H9 (cell line): ENCODE results near the gene IFT80. TPM values are rescaled to one million over a fixed set of nuclear protein-coding genes. Genes with fewer than 3 reads are reported as not detected.
A peak's percentile ranks its signal among the peaks of the same experiment; 100 is the strongest.

Source experiments
- DNase-seq: peaks from one replicate; pipeline ENCODE4 v3.0.0-alpha.2; 2017
- H2AFZ ChIP-seq: one replicate; pipeline ENCODE4 v1.6.1; 2013; ENCODE audit warnings: mild to moderate bottlenecking, low read length, control low read depth, moderate library complexity
- H2AK5ac ChIP-seq: 2 replicates; pipeline ENCODE4 v1.6.1; 2013; ENCODE audit warnings: low read length, control low read depth, mixed read lengths; ENCODE audit not compliant: insufficient read length
- H2BK120ac ChIP-seq: one replicate; pipeline ENCODE4 v1.6.1; 2013; ENCODE audit warnings: low read depth, mild to moderate bottlenecking, low read length, control low read depth, inconsistent platforms; ENCODE audit not compliant: poor library complexity, severe bottlenecking
- H2BK12ac ChIP-seq: 2 replicates; pipeline ENCODE4 v1.6.1; 2013; ENCODE audit warnings: low read length, control low read depth, mixed read lengths, low read depth; ENCODE audit not compliant: insufficient read length
- H2BK15ac ChIP-seq: 2 replicates; pipeline ENCODE4 v1.6.1; 2013; ENCODE audit warnings: low read depth, low read length, control low read depth
- H2BK20ac ChIP-seq: one replicate; pipeline ENCODE4 v1.6.1; 2013; ENCODE audit warnings: low read depth, mild to moderate bottlenecking, low read length, control low read depth, inconsistent platforms; ENCODE audit not compliant: poor library complexity, severe bottlenecking
- H2BK5ac ChIP-seq: 2 replicates; pipeline ENCODE4 v1.6.1; 2013; ENCODE audit warnings: low read length, control low read depth, mixed read lengths; ENCODE audit not compliant: insufficient read length
- H3K14ac ChIP-seq: 2 replicates; pipeline ENCODE4 v1.6.1; 2013; ENCODE audit warnings: low read length, control low read depth; ENCODE audit not compliant: insufficient read depth
- H3K18ac ChIP-seq: 2 replicates; pipeline ENCODE4 v1.6.1; 2013; ENCODE audit warnings: low read depth, mild to moderate bottlenecking, mixed read lengths, low read length, control low read depth; ENCODE audit not compliant: insufficient read length
- H3K23ac ChIP-seq: 2 replicates; pipeline ENCODE4 v1.6.1; 2013; ENCODE audit warnings: low read length, control low read depth, mixed read lengths, low read depth; ENCODE audit not compliant: insufficient read length
- H3K23me2 ChIP-seq: 2 replicates; pipeline ENCODE4 v1.6.1; 2013; ENCODE audit warnings: low read depth, mild to moderate bottlenecking, mixed read lengths, low read length, control low read depth; ENCODE audit not compliant: insufficient read length, poor library complexity, severe bottlenecking
- H3K27ac ChIP-seq: 2 replicates; pipeline ENCODE4 v1.5.1; 2013; ENCODE audit warnings: low read length, control low read depth, mixed read lengths, low read depth; ENCODE audit not compliant: insufficient read length
- H3K27me3 ChIP-seq: 2 replicates; pipeline ENCODE4 v1.6.1; 2013; ENCODE audit warnings: low read length, control low read depth, inconsistent platforms; ENCODE audit not compliant: insufficient read depth
- H3K4ac ChIP-seq: 2 replicates; pipeline ENCODE4 v1.6.1; 2013; ENCODE audit warnings: low read depth, mild to moderate bottlenecking, control low read depth, inconsistent platforms, low read length, moderate library complexity
- H3K4me1 ChIP-seq: 2 replicates; pipeline ENCODE4 v1.6.1; 2013; ENCODE audit warnings: low read length, control low read depth, inconsistent platforms; ENCODE audit not compliant: insufficient read depth
- H3K4me2 ChIP-seq: 2 replicates; pipeline ENCODE4 v1.6.1; 2013; ENCODE audit warnings: low read length, control low read depth, mixed read lengths; ENCODE audit not compliant: insufficient read length, insufficient read depth
- H3K56ac ChIP-seq: 2 replicates; pipeline ENCODE4 v1.6.1; 2013; ENCODE audit warnings: low read depth, mild to moderate bottlenecking, mixed read lengths, low read length, control low read depth; ENCODE audit not compliant: insufficient read length
- H3K79me1 ChIP-seq: 2 replicates; pipeline ENCODE4 v1.6.1; 2013; ENCODE audit warnings: low read depth, mild to moderate bottlenecking, moderate library complexity, low read length, control low read depth, inconsistent platforms; ENCODE audit not compliant: insufficient read depth, poor library complexity, severe bottlenecking
- H3K79me2 ChIP-seq: 2 replicates; pipeline ENCODE4 v1.6.1; 2013; ENCODE audit warnings: low read length, control low read depth, inconsistent platforms; ENCODE audit not compliant: insufficient read depth
- H3K9ac ChIP-seq: 2 replicates; pipeline ENCODE4 v1.6.1; 2013; ENCODE audit warnings: low read length, control low read depth, mixed read lengths; ENCODE audit not compliant: insufficient read length; ENCODE audit errors: extremely low read depth
- H3K9me3 ChIP-seq: one replicate; pipeline ENCODE4 v1.6.1; 2013; ENCODE audit warnings: low read depth, low read length, inconsistent platforms; ENCODE audit not compliant: control insufficient read depth
- H3T11ph ChIP-seq: one replicate; pipeline ENCODE4 v1.6.1; 2013; ENCODE audit warnings: mild to moderate bottlenecking, low read length, control low read depth, inconsistent platforms
- H4K20me1 ChIP-seq: one replicate; pipeline ENCODE4 v1.6.1; 2013; ENCODE audit not compliant: control insufficient read depth, insufficient read length, insufficient read depth
- H4K5ac ChIP-seq: 2 replicates; pipeline ENCODE4 v1.6.1; 2013; ENCODE audit warnings: low read depth, mild to moderate bottlenecking, mixed read lengths, low read length, control low read depth; ENCODE audit not compliant: insufficient read length
- H4K8ac ChIP-seq: replicated peaks from 2 replicates; pipeline ENCODE4 v1.6.1; 2013; ENCODE audit warnings: low read length, control low read depth, mixed read lengths, low read depth; ENCODE audit not compliant: insufficient read length
- H4K91ac ChIP-seq: 2 replicates; pipeline ENCODE4 v1.6.1; 2013; ENCODE audit warnings: low read depth, mild to moderate bottlenecking, moderate library complexity, mixed read lengths, low read length, control low read depth; ENCODE audit not compliant: insufficient read length
- H3K27ac Mint-ChIP-seq, 3 experiments: 2 replicates in 2 of 3; 3 replicates in 1 of 3; pipeline ENCODE4 v1.8.0; 2020 to 2021; ENCODE audit warnings: mixed read lengths in 3 of 3, mild to moderate bottlenecking in 1 of 3, moderate library complexity in 1 of 3
- H3K27me3 Mint-ChIP-seq: 2 replicates; pipeline ENCODE4 v1.8.0; 2021; ENCODE audit warnings: low read depth, mild to moderate bottlenecking, moderate library complexity, mixed read lengths
- H3K36me3 Mint-ChIP-seq, 3 experiments: 2 replicates in 2 of 3; 3 replicates in 1 of 3; pipeline ENCODE4 v1.8.0; 2020 to 2021; ENCODE audit warnings: low read depth in 3 of 3, mixed read lengths in 3 of 3; ENCODE audit not compliant: insufficient read depth in 1 of 3
- H3K4me1 Mint-ChIP-seq, 2 experiments: 2 replicates each; pipeline ENCODE4 v1.8.0; 2020; ENCODE audit warnings: mixed read lengths in 2 of 2
- H3K4me3 Mint-ChIP-seq, 2 experiments: 2 replicates in 1 of 2; 3 replicates in 1 of 2; pipeline ENCODE4 v1.8.0; 2020 to 2021; ENCODE audit warnings: mild to moderate bottlenecking in 2 of 2, mixed read lengths in 2 of 2, moderate library complexity in 1 of 2
- H3K9me3 Mint-ChIP-seq, 2 experiments: 2 replicates in 1 of 2; 3 replicates in 1 of 2; pipeline ENCODE4 v1.8.0; 2020; ENCODE audit warnings: mild to moderate bottlenecking in 2 of 2, mixed read lengths in 2 of 2, moderate library complexity in 1 of 2
- WGBS: extraction: QIAGEN DNeasy Blood & Tissue Kit; methylation state at CpG from one replicate; pipeline ENCODE4 v1.1.7; 2013; ENCODE audit warnings: missing lambda C conversion rate, low lambda C conversion rate, mixed read lengths; ENCODE audit not compliant: insufficient read length; ENCODE audit errors: extremely low coverage; 5-methylcytosine and 5-hydroxymethylcytosine counted together
- total RNA-seq: library from RNA; stranded (reverse); gene quantifications from 2 replicates; pipeline ENCODE4 v1.2.1, GENCODE V29; 2021
- TF ChIP-seq, protein P1 (sequence below): fragments of 200-600 bp; sonication (generic); conservative IDR thresholded peaks from 3 replicates; pipeline ENCODE4 v1.8.0; 2021; ENCODE audit warnings: antibody characterized with exemption, mild to moderate bottlenecking

Gene IFT80
- total RNA-seq, 1 experiment from 2014 or later: 29.0 TPM

DNA sequence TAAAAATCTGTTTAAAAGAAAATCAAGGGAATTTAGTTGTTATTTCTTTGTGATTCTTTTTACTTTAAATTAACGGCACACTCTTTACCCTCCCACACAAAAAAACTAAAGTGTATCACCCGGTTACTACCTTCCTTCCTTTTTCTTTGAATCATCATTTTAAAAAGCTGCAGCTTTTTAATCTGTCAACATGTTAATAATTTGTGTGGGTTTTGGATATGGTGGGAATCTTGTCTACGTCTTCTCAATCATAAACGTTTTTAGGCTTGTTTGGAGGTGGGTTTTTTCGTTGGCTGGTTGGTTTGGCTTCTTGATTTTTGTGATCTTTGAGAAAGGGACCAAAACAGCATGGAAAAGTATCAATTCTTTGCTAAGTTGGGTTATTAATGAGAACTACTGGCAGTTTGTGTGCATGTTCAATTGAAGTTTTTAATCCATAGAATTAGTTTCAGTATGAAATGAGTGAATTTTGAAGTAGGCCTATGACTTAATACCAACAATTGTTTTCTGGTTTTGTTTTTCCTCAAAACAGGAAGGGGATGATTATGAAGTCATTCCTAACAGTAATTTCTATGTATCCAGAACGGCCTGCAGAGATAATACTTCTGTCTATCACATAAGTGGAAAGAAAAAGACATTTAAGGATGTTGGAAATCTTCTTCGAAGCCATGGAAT, 4.9 kb upstream of the IFT80 start:
- Histone ChIP-seq H3K27ac (no peak overlapping the region), H2AK5ac (no peak overlapping the region), H4K5ac (no peak overlapping the region), H3K79me1 (no peaks in the 10 kb centered on the region), H2AFZ (no peak overlapping the region), H3K23me2 (peaks cover 10% of the 10 kb centered on the region), H3K4me2 (no peak overlapping the region), H4K91ac (no peak overlapping the region), H3K18ac (no peak overlapping the region), H3K14ac (no peak overlapping the region), H3T11ph (no peak overlapping the region), H2BK12ac (no peak overlapping the region), H3K27me3 (no peaks in the 10 kb centered on the region), H3K9ac (no peak overlapping the region), H3K4ac (no peak overlapping the region), H4K8ac (no peak overlapping the region), H2BK5ac (no peak overlapping the region), H2BK15ac (no peak overlapping the region), H3K4me1 (no peaks in the 10 kb centered on the region), H3K56ac (no peak overlapping the region), H3K79me2 (peaks cover 32% of the 10 kb centered on the region; the same call in 1 of the 2 replicates), H3K23ac (no peak overlapping the region), H3K9me3 (no peaks in the 10 kb centered on the region), H2BK120ac (no peak overlapping the region), H4K20me1 (no peaks in the 10 kb centered on the region), H2BK20ac (no peak overlapping the region)
- H3K4me3 Mint-ChIP-seq: peak overlapping the region in 1 of 2 experiments; percentile 4; a peak in 1 of 5 replicates
- DNase-seq: no peak
- peaks cover 23 to 55% (median 54%) of the 10 kb centered on the region in 3 experiments for H3K36me3 Mint-ChIP-seq
- peaks cover 28 to 33% of the 10 kb centered on the region in 2 experiments for H3K4me1 Mint-ChIP-seq
- H3K9me3 Mint-ChIP-seq: peaks cover 0 to 4% of the 10 kb centered on the region in 2 experiments; a peak in 1 of 5 replicates
- peak overlapping the region; percentile 19 to 86 (median 44); a peak in 5 of 7 replicates for H3K27ac Mint-ChIP-seq
- TF ChIP-seq, protein P1, sequence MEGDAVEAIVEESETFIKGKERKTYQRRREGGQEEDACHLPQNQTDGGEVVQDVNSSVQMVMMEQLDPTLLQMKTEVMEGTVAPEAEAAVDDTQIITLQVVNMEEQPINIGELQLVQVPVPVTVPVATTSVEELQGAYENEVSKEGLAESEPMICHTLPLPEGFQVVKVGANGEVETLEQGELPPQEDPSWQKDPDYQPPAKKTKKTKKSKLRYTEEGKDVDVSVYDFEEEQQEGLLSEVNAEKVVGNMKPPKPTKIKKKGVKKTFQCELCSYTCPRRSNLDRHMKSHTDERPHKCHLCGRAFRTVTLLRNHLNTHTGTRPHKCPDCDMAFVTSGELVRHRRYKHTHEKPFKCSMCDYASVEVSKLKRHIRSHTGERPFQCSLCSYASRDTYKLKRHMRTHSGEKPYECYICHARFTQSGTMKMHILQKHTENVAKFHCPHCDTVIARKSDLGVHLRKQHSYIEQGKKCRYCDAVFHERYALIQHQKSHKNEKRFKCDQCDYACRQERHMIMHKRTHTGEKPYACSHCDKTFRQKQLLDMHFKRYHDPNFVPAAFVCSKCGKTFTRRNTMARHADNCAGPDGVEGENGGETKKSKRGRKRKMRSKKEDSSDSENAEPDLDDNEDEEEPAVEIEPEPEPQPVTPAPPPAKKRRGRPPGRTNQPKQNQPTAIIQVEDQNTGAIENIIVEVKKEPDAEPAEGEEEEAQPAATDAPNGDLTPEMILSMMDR: no peak
- peaks cover 3% of the 10 kb centered on the region; the same call in 1 of the 2 replicates for H3K27me3 Mint-ChIP-seq
- no CpG with 5 or more reads among the region's 7 CpGs for WGBS
